Fibroblast of lung (primary cell): ENCODE results near the gene KRT2.

Experiments used
- CTCF ChIP-seq, 2 donors: IDR thresholded peaks in 1 of 2; conservative IDR thresholded peaks in 1 of 2; 1 replicate in 1 of 2; 2 replicates in 1 of 2; pipeline ENCODE4 v1.5.1; 2011 to 2012; ENCODE audit warnings: low read length in 2 of 2, control low read depth in 1 of 2, inconsistent platforms in 1 of 2, low read depth in 1 of 2, mild to moderate bottlenecking in 1 of 2
- EZH2 ChIP-seq: IDR thresholded peaks from 2 replicates; pipeline ENCODE4 v1.5.1; 2012; ENCODE audit warnings: low read length, control low read depth, mild to moderate bottlenecking; ENCODE audit errors: missing control alignments

- TF ChIP-seq CTCF (conservative IDR thresholded peaks at IDR 0.05 in 1 of 2, IDR thresholded peaks at IDR 0.05 in 1 of 2; ENCODE audit: low read depth in 1 of 2, low read length in 2 of 2): no peak
- TF ChIP-seq EZH2: no peak
Observed at GRCh38 chr12:52618216-52618615, 33.8 kb downstream of the KRT2 start, which contains the start of gene KRT73.
